HepG2 (cell line): ENCODE data around the gene COL18A1. TPM values are rescaled to one million over a fixed set of nuclear protein-coding genes. Genes with fewer than 3 reads are reported as not detected.

Experiments
- ATAC-seq: fragments of 200-7000 bp; cut with Tn5 transposase; 3 replicates; pipeline ENCODE4 v1.9.1; 2020; ENCODE audit warnings: mild to moderate bottlenecking, moderate library complexity
- BruUV-seq: library from RNA; stranded (reverse); fragments of 400-500 nt; replicated peaks from 2 replicates; lab custom pipeline; 2021; lab: Mats Ljungman, UMichigan
- CTCF ChIA-PET: fragments of 300-600 bp; formaldehyde crosslinking; extraction: SDS; loops from one replicate; lab custom pipeline; 2021; ENCODE audit warnings: low total read pairs, inconsistent platforms, low intra/inter-chr PET ratio; lab: Yijun Ruan, JAX
- POLR2A ChIA-PET: fragments of 350-600 bp; sonication (Branson Sonifier 250); formaldehyde crosslinking; loops from one replicate; lab custom pipeline; 2020; ENCODE audit warnings: antibody characterized with exemption, inconsistent platforms; lab: Yijun Ruan, JAX
- DNase-seq: peaks from one replicate; pipeline ENCODE4 v3.0.0-alpha.2; 2015; ENCODE audit warnings: low spot score
- FAIRE-seq: peaks from 3 replicates; lab custom pipeline; 2011; peaks lifted over from hg19 to GRCh38; lab: Jason Lieb, UNC
- H2AFZ ChIP-seq: one replicate; pipeline ENCODE4 v1.6.1; 2011; ENCODE audit warnings: low read length, inconsistent platforms
- H3K27ac ChIP-seq: fragments of 300-600 bp; 3 replicates; pipeline ENCODE4 v1.8.0; 2011; ENCODE audit warnings: mixed run types, mild to moderate bottlenecking, mixed read lengths, low read length, inconsistent platforms; ENCODE audit not compliant: insufficient read depth; ENCODE audit errors: extremely low read length
- H3K27me3 ChIP-seq, 2 experiments: fragments of 200-600 bp in 1 of 2; 2 replicates in 1 of 2; 3 replicates in 1 of 2; pipeline versions ENCODE4 v1.6.0 to v1.8.0; 2011; ENCODE audit warnings: low read length in 2 of 2, mild to moderate bottlenecking in 2 of 2, moderate library complexity in 2 of 2, inconsistent platforms in 1 of 2; ENCODE audit not compliant: insufficient read depth in 2 of 2, control insufficient read depth in 1 of 2
- H3K36me3 ChIP-seq, 2 experiments: fragments of 200-600 bp in 1 of 2; replicated peaks in 1 of 2; 2 replicates in 1 of 2; 3 replicates in 1 of 2; pipeline versions ENCODE4 v1.5.1 to v1.8.0; 2011; ENCODE audit warnings: low read length in 2 of 2, inconsistent platforms in 1 of 2; ENCODE audit not compliant: insufficient read depth in 2 of 2, control insufficient read depth in 1 of 2
- H3K4me1 ChIP-seq: 2 replicates; pipeline ENCODE4 v1.5.1; 2012; ENCODE audit warnings: low read length, inconsistent platforms; ENCODE audit not compliant: insufficient read depth
- H3K4me2 ChIP-seq: 2 replicates; pipeline ENCODE4 v1.6.0; 2011; ENCODE audit warnings: low read depth, low read length, inconsistent platforms
- H3K4me3 ChIP-seq, 3 experiments: fragments of 200-600 bp in 1 of 3; sonication (generic), shearing (Covaris generic) in 1 of 3; replicated peaks in 1 of 3; 2 replicates each; pipeline ENCODE4 v1.5.1; 2011 to 2016; ENCODE audit warnings: low read length in 3 of 3, inconsistent platforms in 2 of 3, low read depth in 2 of 3, mild to moderate bottlenecking in 2 of 3, control low read depth in 1 of 3, mixed read lengths in 1 of 3; ENCODE audit not compliant: insufficient read depth in 1 of 3
- H3K79me2 ChIP-seq: one replicate; pipeline ENCODE4 v1.6.1; 2011; ENCODE audit warnings: low read length, inconsistent platforms; ENCODE audit not compliant: insufficient read depth
- H3K9ac ChIP-seq: 2 replicates; pipeline ENCODE4 v1.6.0; 2011; ENCODE audit warnings: mild to moderate bottlenecking, low read depth, low read length, inconsistent platforms; ENCODE audit not compliant: insufficient read depth
- H3K9me3 ChIP-seq: 2 replicates; pipeline ENCODE4 v1.5.1; 2012; ENCODE audit warnings: mild to moderate bottlenecking, low read length
- H4K20me1 ChIP-seq: 2 replicates; pipeline ENCODE4 v1.6.0; 2011; ENCODE audit warnings: inconsistent platforms, mild to moderate bottlenecking, low read length, moderate library complexity; ENCODE audit not compliant: insufficient read depth
- ERF ChIP-seq: IDR thresholded peaks from 2 replicates; pipeline ENCODE4 v1.6.1; 2018; ENCODE audit warnings: missing biosample characterization, missing genetic modification reagents
- JARID2 ChIP-seq: sonication (generic); formaldehyde crosslinking; IDR thresholded peaks from 2 replicates; pipeline ENCODE4 v1.8.1; 2023; ENCODE audit warnings: missing genetic modification reagents, inconsistent platforms; ENCODE audit not compliant: insufficient replicate concordance
- SALL2 ChIP-seq: sonication (generic); formaldehyde crosslinking; IDR thresholded peaks from 2 replicates; pipeline ENCODE4 v1.8.1; 2023; ENCODE audit warnings: mild to moderate bottlenecking, missing genetic modification reagents, inconsistent platforms
- ZIK1 ChIP-seq: sonication (generic); formaldehyde crosslinking; IDR thresholded peaks from 2 replicates; pipeline ENCODE4 v1.5.0; 2020; ENCODE audit warnings: mild to moderate bottlenecking, low read depth, missing genetic modification reagents, borderline replicate concordance
- ZNF136 ChIP-seq: sonication (generic); formaldehyde crosslinking; IDR thresholded peaks from 2 replicates; pipeline ENCODE4 v1.8.1; 2022; ENCODE audit warnings: low read depth, mild to moderate bottlenecking, moderate library complexity, missing genetic modification reagents
- ZNF431 ChIP-seq: sonication (generic); formaldehyde crosslinking; IDR thresholded peaks from 2 replicates; pipeline ENCODE4 v1.9.0; 2022; ENCODE audit warnings: missing genetic modification reagents, low read depth, mild to moderate bottlenecking, borderline replicate concordance
- ZNF652 ChIP-seq: IDR thresholded peaks from 2 replicates; pipeline ENCODE4 v1.6.1; 2016; ENCODE audit warnings: low read depth, borderline replicate concordance
- ZNF749 ChIP-seq: sonication (generic); formaldehyde crosslinking; IDR thresholded peaks from 2 replicates; pipeline ENCODE4 v1.8.0; 2022; ENCODE audit warnings: mild to moderate bottlenecking, missing genetic modification reagents, moderate library complexity, borderline replicate concordance
- WGBS: methylation state at CpG from one replicate; pipeline ENCODE4 v1.1.6; 2017; ENCODE audit warnings: low lambda C conversion rate; 5-methylcytosine and 5-hydroxymethylcytosine counted together
- in situ Hi-C: cut with HindIII; loops from 2 replicates; pipeline ENCODE4 v1.10.0; 2017; ENCODE audit warnings: low pct_unique_long_range_greater_than_20kb; ENCODE audit not compliant: extremely low pct_ligation_motif_present
- intact Hi-C: fragments of 100-400 bp; cut with micrococcal nuclease; formaldehyde crosslinking; loops from one replicate; pipeline ENCODE4 v1.10.0; 2022; ENCODE audit not compliant: unreplicated experiment
- polyA plus RNA-seq, 8 experiments: library from polyadenylated mRNA; depleted of rRNA in 3 of 8; stranded (reverse) in 7 of 8; unstranded in 1 of 8; fragments of >200 nt; fragmentation: Illumina TruSeq in 4 of 8; extraction: Trizol in 4 of 8; gene quantifications; 2 replicates each; pipeline versions ENCODE4 v1.2.1 to v1.2.3, GENCODE V29; 2011 to 2016; ENCODE audit warnings: low read depth in 4 of 8, missing spikeins in 1 of 8, mixed read lengths in 1 of 8; ENCODE audit not compliant: insufficient read depth in 1 of 8
- total RNA-seq, 5 experiments: library from RNA; depleted of rRNA; stranded (reverse); fragments of >200 nt; fragmentation: Illumina TruSeq; extraction: Trizol; gene quantifications; 2 replicates each; pipeline ENCODE4 v1.2.3, GENCODE V29; 2016; ENCODE audit warnings: low read depth in 1 of 5

The COL18A1 gene
- total and polyA plus RNA-seq, 2 of the 13 experiments (the other 11 are each of a cell fraction or from before 2014, with no cell fraction given), result 79.0 to 102 TPM

DNA sequence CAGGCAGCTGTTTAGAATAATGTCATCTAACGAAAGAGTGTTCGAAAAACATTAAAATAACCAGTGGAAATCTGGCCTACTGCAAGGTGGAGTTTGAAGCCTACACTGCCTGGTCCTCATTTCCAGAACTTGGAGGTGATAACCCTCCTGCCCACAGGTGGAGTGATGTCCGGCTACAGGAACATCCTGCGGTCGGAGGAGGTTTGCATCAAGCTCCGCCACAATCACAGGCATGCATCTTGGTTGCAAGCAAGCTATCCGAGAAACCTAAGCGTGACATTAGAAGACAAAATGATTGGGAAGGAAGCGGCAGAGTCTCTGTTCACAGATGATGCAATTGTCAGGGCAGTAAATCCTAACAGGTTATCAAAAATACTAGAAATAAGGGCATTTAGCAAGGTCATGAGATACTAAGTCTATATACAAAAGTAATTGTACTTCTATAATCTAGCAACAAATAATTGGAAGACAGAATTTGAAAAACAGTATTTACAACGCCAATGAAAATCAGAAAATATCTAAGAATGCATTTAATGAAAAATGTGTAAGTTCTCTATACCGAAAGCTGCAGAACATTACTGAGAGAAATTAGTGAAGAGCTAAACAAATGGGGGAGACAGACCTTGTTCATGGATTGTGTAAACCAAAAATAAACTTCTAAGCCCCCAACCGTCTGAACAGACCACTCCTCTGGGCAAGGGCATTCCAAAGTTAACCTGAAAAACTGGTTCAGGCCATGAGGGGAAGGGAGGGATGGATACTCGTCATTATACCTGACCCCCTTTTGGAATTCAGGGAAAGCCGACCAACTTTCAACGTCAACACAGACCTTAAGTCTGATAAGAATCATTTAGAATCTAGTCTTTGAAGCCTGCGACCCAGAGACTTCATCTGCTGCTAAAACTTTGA, 141.9 kb downstream of the COL18A1 start:
- Histone ChIP-seq H3K27me3 (peaks cover 6 to 55% of the 10 kb centered on the region in 2 experiments), H3K79me2 (no peaks in the 10 kb centered on the region), H3K9ac (no peak overlapping the region), H3K4me1 (peaks cover 52% of the 10 kb centered on the region), H3K9me3 (no peaks in the 10 kb centered on the region), H3K27ac (no peak overlapping the region), H4K20me1 (no peaks in the 10 kb centered on the region), H3K4me2 (no peak overlapping the region), H3K4me3 (no peak overlapping the region), H2AFZ (no peak overlapping the region), H3K36me3 (no peaks in the 10 kb centered on the region)
- POLR2A ChIA-PET, result interaction anchor here (1.9 kb wide), 1 partner anchor 22 kb away, joined by 5 read pairs; no protein-coding TSS in a partner anchor
- TF ChIP-seq ERF (CRISPR knock-in tag) (no peak), ZNF136 (CRISPR knock-in tag) (no peak), SALL2 (CRISPR knock-in tag) (no peak), ZNF652 (CRISPR knock-in tag) (no peak), ZIK1 (CRISPR knock-in tag) (no peak), JARID2 (no peak), ZNF431 (no peak), ZNF749 (CRISPR knock-in tag) (no peak)
- in situ Hi-C loops (no loop called here), intact Hi-C loops (no loop called here)
- ATAC-seq (no peak), DNase-seq (no peak), FAIRE-seq (no peak)
- CTCF ChIA-PET, result no interaction called here
- whole genome bisulfite sequencing, result 57% methylated on average over 15 of the region's 16 CpGs
- BruUV-seq, result no TSS peak
